HG03469 (cell line): ENCODE data around the gene KDM8.
"Not testable (repeated sequence)": the region's sequence is repeated elsewhere in the genome, so short reads cannot be mapped to it uniquely, and the experiment has no call there.

Source experiments
- ATAC-seq: cut with Tn5 transposase; IDR thresholded peaks from one replicate; pipeline ENCODE4 v1.9.1; 2021; ENCODE audit warnings: mild to moderate bottlenecking, moderate library complexity, moderate number of reproducible peaks; ENCODE audit not compliant: unreplicated experiment

The KDM8 gene

DNA sequence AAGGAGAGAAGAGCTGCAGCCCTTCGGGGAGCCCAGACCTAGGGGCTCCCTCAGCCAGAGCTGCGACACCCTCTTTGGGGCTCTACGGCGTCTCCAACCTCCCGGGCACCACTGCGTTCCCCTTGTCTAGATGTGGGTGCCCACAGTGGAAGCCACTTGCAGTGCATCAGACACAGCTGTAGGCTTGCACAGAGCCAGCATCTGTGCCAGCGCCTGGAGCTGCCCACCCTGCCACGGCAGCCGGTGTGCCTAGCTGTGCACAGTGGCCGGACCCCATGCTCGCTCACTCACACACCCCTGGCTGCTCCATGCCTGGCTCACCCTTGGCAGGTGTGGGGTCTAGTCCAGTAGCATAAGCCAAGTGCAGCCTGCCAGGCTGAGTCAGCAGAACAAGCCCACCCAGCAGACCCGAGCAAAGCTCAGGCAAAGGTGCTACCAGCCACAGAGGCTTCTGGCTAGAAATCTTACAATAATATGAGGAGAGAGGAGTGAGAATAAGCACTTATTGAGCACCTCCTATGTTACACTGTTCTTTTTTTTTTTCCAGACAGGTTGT is 12.9 kb upstream of the KDM8 start:
- ATAC-seq: no peak

DNA sequence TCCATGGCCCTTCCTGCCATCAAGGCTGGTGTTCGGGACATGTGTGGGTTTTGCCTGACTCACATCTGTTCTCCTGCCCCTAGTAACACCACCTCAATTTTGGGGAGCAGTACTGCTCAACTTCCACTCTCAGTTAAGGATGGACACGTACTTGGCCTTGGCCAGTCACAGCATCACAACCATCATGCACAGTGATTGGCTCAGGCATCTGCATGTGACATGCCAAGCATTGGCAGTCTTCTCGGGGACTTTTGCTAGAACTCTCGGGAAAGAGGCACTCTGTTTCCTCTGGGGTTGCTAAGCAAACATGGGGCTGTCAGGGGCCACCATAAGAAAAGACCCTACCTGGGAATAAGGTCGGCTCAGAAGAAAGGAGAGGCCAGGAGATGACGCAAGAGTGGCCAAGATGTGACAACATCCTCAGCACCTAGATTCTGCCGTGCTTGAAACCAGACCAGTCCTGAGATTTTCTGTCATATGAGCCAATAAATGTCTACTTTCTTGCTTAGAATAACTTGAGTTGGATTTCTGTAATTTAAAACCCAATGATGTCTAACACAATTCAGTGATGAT is 11.9 kb upstream of the KDM8 start:
- no peak for ATAC-seq

DNA sequence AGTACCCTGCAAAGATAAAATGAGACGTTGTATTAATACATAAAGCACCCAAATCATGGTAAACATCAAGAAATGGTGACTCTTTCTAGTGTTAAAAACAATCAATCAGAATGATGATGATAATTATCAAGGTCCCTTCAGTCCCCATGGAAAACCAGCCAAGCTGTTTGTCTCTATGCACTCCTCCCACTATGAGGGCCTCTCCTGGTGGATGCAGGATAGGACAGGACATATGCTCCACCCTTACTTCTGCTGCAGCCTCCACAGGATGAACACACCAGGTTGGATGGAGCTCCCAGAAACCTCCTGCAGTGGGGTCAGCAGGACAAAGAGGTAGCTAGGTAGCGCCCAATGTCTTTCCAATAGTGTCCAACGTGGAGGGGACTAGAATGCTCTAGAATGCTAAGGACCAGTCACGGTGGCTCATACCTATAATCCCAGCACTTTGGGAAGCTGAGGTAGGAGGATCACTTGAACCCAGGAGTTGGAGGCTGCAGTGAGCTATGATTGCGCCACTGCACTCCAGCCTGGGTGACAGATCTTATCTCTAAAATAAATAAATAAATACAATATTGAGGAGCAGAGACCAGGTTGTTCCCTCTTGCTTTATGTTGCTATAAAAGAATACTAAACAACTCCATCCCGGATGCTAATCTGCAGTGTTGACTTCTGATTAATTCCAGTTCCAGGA is 9.9 kb upstream of the KDM8 start:
- no peak for ATAC-seq

DNA sequence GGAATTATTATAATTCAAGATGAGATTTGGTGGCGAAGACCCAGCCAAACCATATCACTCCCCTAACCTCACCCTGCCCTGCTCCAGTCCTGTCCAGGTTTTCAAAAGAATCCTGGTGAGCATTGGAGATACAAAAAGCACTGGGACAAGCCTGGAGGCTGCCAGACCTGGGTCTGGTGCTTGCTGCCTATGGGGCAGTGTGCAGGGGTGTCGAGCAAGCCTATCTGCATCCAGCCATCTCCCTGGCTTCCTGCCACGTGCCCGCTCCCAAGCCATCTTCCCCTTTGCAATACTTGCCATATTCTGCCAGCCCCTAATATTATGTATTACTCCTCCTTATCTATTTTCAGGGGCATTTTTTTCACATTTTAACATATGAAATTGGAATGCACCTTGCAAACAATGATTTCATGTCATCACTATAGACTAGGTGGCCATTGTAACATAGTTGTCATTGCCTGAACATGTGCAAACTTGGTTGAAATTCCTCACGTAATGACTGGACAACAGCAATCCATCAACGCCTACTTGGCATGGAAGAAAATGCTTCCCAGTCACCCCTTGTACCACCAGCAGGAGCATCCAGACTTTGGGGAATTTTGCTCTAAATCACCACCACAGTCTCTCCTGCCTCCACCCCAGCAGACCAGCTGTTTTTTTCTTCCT is 8.1 kb upstream of the KDM8 start:
- ATAC-seq: no peak

DNA sequence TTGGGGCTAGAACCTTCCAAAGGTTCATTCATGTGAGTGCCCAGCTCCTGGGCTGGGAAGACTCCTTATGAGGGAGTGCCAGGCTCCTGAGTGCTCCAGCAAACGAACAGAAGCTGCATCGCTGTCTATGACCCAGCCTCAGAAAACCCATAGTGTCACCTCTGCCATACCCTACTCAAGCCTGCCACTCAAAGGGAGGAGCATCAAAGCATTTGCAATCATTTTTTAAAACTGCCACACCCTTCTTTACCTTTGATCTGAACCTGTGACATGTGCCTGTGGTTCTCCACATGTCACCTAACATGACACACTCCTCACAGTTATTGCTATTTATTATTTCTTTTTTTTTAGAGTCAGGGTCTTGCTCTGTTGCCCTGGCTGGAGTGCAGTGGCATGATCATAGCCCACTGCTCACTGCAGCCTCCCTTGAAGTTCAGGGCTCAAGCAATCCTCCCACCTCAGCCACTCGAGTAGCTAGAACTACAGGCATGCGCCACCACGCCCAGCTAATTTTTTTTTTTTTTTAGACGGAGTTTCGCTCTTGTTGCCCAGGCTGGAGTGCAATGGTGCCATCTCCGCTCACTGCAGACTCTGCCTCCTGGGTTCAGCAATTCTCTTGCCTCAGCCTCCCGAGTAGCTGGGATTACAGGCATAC is 7.3 kb upstream of the KDM8 start:
- ATAC-seq: no peak

DNA sequence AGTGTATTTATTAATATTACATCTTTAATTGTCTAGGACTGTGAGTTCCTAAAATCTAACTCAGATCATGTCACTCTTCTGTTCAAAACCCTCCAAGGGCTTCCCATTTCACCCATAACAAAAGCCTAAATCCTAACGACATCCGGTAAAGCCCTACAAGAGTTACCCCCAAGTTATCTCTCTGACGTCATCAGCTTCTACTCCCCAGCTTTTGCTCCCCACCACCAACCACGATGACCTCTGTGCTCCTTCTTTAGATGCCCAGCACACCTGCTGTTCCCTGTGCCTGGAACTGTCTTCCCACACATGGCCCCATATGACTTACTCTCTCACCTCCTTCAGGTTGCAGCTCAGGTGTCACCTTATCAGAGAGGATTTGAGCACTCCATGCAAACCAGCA is 6.3 kb upstream of the KDM8 start:
- ATAC-seq: no peak

DNA sequence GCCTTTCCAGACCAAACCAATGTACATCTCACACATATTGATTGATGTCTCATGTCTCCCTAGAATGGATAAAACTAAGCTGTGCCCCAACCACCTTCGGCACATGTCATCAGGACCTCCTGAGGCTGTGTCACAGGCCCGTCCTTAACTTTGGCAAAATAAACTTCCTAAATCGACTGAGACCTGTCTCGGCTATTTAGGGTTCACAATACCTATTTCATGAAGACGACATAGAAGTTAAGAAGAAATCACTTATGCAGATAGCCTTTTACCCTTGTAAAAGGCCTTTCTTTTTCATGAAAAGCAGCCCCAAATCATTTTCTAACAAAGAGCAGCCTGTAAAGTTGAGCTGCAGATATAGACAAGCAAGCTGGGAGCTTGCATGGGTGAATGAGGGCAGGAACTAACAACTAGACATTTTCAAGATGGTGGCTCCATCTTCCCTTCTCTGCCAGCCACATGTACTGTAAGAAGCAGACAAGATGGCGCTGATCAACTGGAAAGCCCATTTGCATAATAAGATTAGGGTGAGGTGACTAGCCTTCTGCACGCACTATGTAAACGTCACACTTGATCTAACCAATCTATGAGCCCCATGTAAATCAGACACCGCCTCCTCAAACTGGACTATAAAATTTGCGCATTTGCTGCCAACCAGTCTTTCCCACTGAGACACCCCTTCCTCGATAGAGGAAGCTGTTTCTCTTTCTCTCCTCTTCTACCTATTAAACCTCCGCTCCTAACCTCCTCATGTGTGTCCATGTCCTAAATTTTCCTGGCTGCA is 4.7 kb upstream of the KDM8 start:
- ATAC-seq: no peak

GRCh38 chr16:27199235-27199586 is 4.1 kb upstream of the KDM8 start:
- ATAC-seq: no peak

DNA sequence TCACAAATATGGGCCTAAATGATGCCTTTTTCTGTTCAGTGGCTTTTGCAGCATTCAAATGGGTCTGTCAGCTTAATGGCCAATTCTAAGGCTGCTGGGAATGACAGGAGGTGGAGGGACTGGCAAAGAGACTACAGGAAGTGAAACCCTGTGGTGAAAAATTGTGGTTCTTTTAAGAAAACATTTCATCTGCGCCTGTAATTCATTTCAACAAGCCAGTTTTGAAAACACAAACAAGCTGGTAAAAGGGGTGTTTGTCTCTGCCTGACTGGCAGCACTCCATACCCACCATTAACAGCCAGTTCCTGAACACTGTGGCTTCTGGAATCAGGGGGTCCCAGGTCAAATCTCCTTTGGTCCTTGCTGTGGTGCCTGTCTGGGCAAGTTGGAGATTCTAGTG is 3.6 kb upstream of the KDM8 start:
- ATAC-seq: no peak

DNA sequence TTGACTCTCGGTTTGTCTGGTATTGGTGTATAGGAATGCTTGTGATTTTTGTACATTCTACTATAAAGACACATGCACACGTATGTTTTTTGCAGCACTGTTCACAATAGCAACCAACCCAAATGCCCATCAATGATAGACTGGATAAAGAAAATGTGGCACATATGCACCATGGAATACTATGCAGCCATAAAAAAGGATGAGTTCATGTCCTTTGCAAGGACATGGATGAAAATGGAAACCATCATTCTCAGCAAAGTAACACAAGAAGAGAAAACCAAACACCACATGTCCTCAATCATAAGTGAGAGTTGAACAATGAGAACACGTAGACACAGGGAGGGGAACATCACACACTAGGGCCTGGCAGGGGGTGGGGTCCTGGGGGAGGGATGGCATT is 2.4 kb upstream of the KDM8 start:
- not testable (repeated sequence) for ATAC-seq

GRCh38 chr16:27202923-27203506 is 311 bp upstream of the KDM8 start:
- ATAC-seq: peak; percentile 36

GRCh38 chr16:27204312-27204915 is 1.1 kb downstream of the KDM8 start:
- no peak for ATAC-seq

GRCh38 chr16:27205423-27206065 is 2.2 kb downstream of the KDM8 start:
- no peak for ATAC-seq

- not testable (repeated sequence) for ATAC-seq
Measured at GRCh38 chr16:27207121-27207520, 3.8 kb downstream of the KDM8 start.

DNA sequence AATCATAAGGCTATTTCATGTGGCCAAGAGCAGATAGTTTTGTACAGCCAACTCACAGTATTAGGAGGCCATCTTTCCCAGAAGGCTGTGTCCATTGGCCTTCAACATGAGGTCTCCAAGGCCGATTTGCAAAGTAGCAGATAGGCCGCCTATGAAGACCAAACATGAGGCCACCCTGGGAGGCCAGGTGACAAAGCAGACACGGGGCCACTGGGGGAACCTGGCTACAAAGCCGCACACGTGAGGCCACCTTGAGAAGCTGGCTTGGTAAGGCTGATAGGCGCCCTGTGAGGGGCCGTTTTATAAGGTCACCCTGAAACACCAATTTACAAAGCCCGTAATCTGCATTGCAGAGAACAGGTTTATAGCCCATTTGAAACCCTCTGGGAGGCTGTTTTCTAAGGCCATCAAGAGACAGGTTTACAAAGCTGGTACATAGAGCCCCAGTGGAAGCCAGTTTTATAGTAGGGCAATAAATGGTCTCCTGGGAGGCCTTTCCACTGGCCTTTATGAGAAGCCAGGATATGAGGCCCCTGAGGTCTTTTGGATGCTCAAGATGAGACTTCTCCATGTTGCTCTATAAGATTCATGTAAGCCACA is 4.9 kb downstream of the KDM8 start:
- no peak for ATAC-seq

GRCh38 chr16:27208796-27209195 is 5.5 kb downstream of the KDM8 start:
- ATAC-seq: no peak

GRCh38 chr16:27209591-27209990 is 6.3 kb downstream of the KDM8 start:
- ATAC-seq: no peak

DNA sequence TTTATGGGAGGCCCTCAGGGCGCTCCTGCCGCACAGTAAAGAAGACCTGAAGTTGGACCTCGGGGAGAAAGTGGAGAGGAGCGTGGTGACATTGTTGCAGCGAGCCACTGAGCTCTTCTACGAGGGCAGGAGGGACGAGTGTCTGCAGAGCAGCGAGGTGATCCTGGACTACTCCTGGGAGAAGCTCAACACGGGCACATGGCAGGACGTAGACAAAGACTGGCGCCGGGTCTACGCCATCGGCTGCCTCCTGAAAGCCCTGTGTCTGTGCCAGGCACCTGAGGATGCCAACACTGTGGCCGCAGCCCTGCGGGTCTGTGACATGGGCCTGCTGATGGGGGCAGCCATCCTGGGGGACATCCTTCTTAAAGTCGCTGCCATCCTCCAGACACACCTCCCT is 6.8 kb downstream of the KDM8 start:
- no peak for ATAC-seq

GRCh38 chr16:27211026-27211425 is 7.7 kb downstream of the KDM8 start:
- no peak for ATAC-seq
